KMS-11 (cell line): ENCODE results near the gene SHISA4.
"Not testable (repeated sequence)": the region's sequence is repeated elsewhere in the genome, so short reads cannot be mapped to it uniquely, and the experiment has no call there.

Experiments
- H2AFZ ChIP-seq: fragments of 200-600 bp; sonication (generic); 2 replicates; pipeline ENCODE4 v1.6.1; 2016; ENCODE audit warnings: antibody characterized with exemption, mixed run types, low read depth
- H3K27ac ChIP-seq: fragments of 200-600 bp; sonication (generic); 2 replicates; pipeline ENCODE4 v1.6.1; 2016; ENCODE audit warnings: mild to moderate bottlenecking, mixed run types
- H3K27me3 ChIP-seq: fragments of 200-600 bp; sonication (generic); 2 replicates; pipeline ENCODE4 v1.6.1; 2017; ENCODE audit warnings: mild to moderate bottlenecking, low read depth, mixed run types, moderate library complexity; ENCODE audit not compliant: insufficient read depth
- H3K36me3 ChIP-seq: fragments of 200-600 bp; sonication (generic); 2 replicates; pipeline ENCODE4 v1.6.1; 2017; ENCODE audit warnings: mild to moderate bottlenecking, mixed run types; ENCODE audit not compliant: insufficient read depth
- H3K4me1 ChIP-seq: fragments of 200-600 bp; sonication (generic); 2 replicates; pipeline ENCODE4 v1.6.1; 2016; ENCODE audit warnings: mild to moderate bottlenecking, low read depth, mixed run types; ENCODE audit not compliant: poor library complexity, severe bottlenecking
- H3K4me2 ChIP-seq: fragments of 200-600 bp; sonication (generic); 2 replicates; pipeline ENCODE4 v1.7.0; 2016; ENCODE audit warnings: mild to moderate bottlenecking, mixed run types
- H3K4me3 ChIP-seq: fragments of 200-600 bp; sonication (generic); IDR thresholded peaks from 2 replicates; pipeline ENCODE4 v1.6.1; 2017; ENCODE audit warnings: low read depth, low read length, mixed read lengths; ENCODE audit not compliant: insufficient read depth
- H3K79me2 ChIP-seq: fragments of 200-600 bp; sonication (generic); 2 replicates; pipeline ENCODE4 v1.6.1; 2016; ENCODE audit warnings: low read depth, mixed run types; ENCODE audit not compliant: insufficient read depth
- H3K9ac ChIP-seq: fragments of 200-600 bp; sonication (generic); 2 replicates; pipeline ENCODE4 v1.6.1; 2016; ENCODE audit warnings: mild to moderate bottlenecking, mixed run types
- H4K20me1 ChIP-seq: fragments of 200-600 bp; sonication (generic); 2 replicates; pipeline ENCODE4 v1.6.1; 2016; ENCODE audit warnings: mild to moderate bottlenecking, mixed run types; ENCODE audit not compliant: insufficient read depth
- CTCF ChIP-seq: fragments of 200-600 bp; sonication (generic); conservative IDR thresholded peaks from 2 replicates; pipeline ENCODE4 v1.6.1; 2017; ENCODE audit warnings: low read depth, mild to moderate bottlenecking, antibody characterized with exemption, low read length, moderate library complexity, mixed read lengths

SHISA4 gene

GRCh38 chr1:201938440-201939035 is 49.8 kb downstream of the SHISA4 start:
- Histone ChIP-seq H3K27ac (no peak overlapping the region), H3K36me3 (no peaks in the 10 kb centered on the region), H4K20me1 (no peaks in the 10 kb centered on the region), H3K4me1 (no peaks in the 10 kb centered on the region), H3K79me2 (no peaks in the 10 kb centered on the region), H3K27me3 (no peaks in the 10 kb centered on the region), H2AFZ (no peak overlapping the region), H3K9ac (no peak overlapping the region), H3K4me3 (no peak overlapping the region), H3K4me2 (no peak overlapping the region)
- no peak for TF ChIP-seq CTCF

GRCh38 chr1:201939148-201939547 is 50.5 kb downstream of the SHISA4 start:
- Histone ChIP-seq H3K4me3 (no peak overlapping the region), H2AFZ (no peak overlapping the region), H3K79me2 (no peaks in the 10 kb centered on the region), H4K20me1 (no peaks in the 10 kb centered on the region), H3K4me2 (no peak overlapping the region), H3K9ac (no peak overlapping the region), H3K27me3 (no peaks in the 10 kb centered on the region), H3K27ac (no peak overlapping the region), H3K4me1 (no peaks in the 10 kb centered on the region), H3K36me3 (no peaks in the 10 kb centered on the region)
- no peak for TF ChIP-seq CTCF

GRCh38 chr1:201939574-201939973 is 50.9 kb downstream of the SHISA4 start:
- Histone ChIP-seq H3K4me3 (no peak overlapping the region), H3K27me3 (no peaks in the 10 kb centered on the region), H3K79me2 (no peaks in the 10 kb centered on the region), H3K27ac (no peak overlapping the region), H4K20me1 (no peaks in the 10 kb centered on the region), H3K4me1 (no peaks in the 10 kb centered on the region), H3K4me2 (no peak overlapping the region), H3K36me3 (no peaks in the 10 kb centered on the region), H2AFZ (no peak overlapping the region), H3K9ac (no peak overlapping the region)
- no peak for TF ChIP-seq CTCF

GRCh38 chr1:201940316-201940715 is 51.6 kb downstream of the SHISA4 start:
- H3K4me1 ChIP-seq, H3K27me3 ChIP-seq, H3K27ac ChIP-seq, H3K36me3 ChIP-seq, H3K4me3 ChIP-seq, H3K79me2 ChIP-seq, H2AFZ ChIP-seq, H4K20me1 ChIP-seq, H3K4me2 ChIP-seq, H3K9ac ChIP-seq: not testable (repeated sequence)

- Histone ChIP-seq H3K79me2 (no peaks in the 10 kb centered on the region), H3K27ac (no peak overlapping the region), H3K4me2 (no peak overlapping the region), H3K4me1 (no peaks in the 10 kb centered on the region), H2AFZ (no peak overlapping the region), H4K20me1 (no peaks in the 10 kb centered on the region), H3K27me3 (peaks cover 15% of the 10 kb centered on the region; the same call in 1 of the 2 replicates), H3K9ac (no peak overlapping the region), H3K4me3 (no peak overlapping the region), H3K36me3 (no peaks in the 10 kb centered on the region)
- TF ChIP-seq CTCF, result no peak
Observed at GRCh38 chr1:201941420-201942128, 52.9 kb downstream of the SHISA4 start.
